GM21390 (cell line): ENCODE results near the gene DUOXA2.
"Not testable (repeated sequence)": the region's sequence is repeated elsewhere in the genome, so short reads cannot be mapped to it uniquely, and the experiment has no call there.

Experiments
- ATAC-seq: cut with Tn5 transposase; IDR thresholded peaks from one replicate; pipeline ENCODE4 v1.9.1; 2021; ENCODE audit not compliant: unreplicated experiment

The DUOXA2 gene

DNA sequence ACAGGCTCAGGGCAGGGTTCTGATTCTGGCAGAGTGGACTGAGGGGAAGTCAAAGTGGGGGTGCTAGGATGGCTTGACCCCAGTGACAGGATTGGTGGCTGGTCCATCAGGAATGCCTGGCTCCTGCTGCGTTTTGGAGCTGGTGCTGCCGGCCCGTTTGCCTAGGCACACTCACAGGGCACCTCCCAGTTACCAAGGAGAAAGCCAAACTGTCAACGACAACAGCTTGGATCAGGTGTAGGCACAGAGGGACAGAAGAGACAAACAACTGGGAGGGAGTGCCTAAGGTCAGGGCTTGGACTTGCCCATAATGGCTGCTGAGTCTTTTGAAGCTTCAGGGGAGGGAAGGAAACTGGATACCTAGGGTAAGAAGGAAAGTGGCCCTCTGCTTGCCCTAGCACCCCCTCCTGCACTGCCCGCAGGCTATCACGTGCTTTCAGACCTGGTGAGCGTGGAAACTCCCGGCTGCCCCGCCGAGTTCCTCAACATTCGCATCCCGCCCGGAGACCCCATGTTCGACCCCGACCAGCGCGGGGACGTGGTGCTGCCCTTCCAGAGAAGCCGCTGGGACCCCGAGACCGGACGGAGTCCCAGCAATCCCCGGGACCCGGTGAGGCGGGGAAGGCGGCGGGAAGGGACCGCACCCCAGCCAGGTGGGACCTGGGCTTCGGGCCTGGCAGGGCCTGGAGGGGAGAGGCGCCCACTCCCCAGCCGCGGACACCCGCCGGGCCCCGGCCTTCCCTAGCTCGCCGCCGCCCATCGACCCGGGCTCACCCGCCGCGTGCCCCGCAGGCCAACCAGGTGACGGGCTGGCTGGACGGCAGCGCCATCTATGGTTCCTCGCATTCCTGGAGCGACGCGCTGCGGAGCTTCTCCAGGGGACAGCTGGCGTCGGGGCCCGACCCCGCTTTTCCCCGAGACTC lies 20.8 kb downstream of the DUOXA2 start:
- no peak for ATAC-seq

DNA sequence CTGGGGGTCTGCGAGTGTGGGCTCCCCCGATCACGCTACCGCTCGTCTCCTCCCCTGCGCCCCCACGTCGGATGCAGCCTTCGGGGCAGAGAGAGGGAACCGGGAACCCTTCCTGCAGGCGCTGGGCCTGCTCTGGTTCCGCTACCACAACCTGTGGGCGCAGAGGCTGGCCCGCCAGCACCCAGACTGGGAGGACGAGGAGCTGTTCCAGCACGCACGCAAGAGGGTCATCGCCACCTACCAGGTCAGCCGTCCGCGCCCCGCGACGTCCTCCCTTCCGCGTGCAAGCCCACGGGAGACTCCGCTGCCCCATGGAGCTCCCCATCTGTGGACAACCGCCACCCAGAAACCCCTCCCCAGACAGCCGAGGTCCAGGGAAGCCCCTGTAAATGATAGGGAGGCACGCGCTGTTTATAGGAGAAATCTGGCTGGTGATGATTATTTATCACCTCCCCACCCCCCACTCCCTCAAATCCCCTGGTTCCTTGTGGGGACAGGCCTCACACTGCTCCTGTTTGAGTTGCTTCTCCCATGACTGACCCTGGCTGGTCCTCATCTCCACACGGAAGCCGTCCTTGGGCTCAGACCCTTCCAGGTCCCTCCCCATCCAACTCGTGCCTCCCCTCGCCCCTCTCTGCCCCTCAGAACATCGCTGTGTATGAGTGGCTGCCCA lies 21.7 kb downstream of the DUOXA2 start:
- ATAC-seq, result not testable (repeated sequence)

DNA sequence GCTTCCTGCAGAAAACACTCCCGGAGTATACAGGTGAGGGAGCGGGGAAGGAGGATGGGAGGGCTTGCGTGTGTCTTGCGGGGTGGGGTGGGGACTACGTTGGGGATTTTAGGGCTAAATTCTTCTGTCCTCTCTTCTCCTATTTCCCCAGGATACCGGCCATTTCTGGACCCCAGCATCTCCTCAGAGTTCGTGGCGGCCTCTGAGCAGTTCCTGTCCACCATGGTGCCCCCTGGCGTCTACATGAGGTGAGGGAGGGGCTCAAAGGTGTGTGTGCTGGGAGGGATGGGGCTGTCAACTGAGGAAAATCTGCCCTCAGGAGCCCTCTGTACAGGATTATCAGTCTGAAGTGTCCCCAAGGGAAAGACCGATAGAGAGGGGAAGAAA lies 22.2 kb downstream of the DUOXA2 start:
- ATAC-seq, result no peak

DNA sequence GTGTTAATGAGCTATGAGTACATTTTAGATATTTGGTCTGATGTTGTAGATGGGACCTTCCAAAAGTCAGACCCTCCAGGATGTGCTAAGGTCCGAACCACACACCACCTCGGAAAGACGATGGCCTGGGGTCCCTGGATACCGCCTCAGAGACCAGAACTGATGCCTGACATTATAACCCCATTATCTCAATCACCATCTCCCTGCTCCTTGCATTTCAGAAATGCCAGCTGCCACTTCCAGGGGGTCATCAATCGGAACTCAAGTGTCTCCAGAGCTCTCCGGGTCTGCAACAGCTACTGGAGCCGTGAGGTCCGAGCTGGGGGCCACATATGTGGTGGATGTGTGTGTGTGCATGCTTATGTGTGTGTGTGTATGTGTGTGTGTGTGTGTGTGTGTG lies 23.6 kb downstream of the DUOXA2 start:
- ATAC-seq, result no peak

DNA sequence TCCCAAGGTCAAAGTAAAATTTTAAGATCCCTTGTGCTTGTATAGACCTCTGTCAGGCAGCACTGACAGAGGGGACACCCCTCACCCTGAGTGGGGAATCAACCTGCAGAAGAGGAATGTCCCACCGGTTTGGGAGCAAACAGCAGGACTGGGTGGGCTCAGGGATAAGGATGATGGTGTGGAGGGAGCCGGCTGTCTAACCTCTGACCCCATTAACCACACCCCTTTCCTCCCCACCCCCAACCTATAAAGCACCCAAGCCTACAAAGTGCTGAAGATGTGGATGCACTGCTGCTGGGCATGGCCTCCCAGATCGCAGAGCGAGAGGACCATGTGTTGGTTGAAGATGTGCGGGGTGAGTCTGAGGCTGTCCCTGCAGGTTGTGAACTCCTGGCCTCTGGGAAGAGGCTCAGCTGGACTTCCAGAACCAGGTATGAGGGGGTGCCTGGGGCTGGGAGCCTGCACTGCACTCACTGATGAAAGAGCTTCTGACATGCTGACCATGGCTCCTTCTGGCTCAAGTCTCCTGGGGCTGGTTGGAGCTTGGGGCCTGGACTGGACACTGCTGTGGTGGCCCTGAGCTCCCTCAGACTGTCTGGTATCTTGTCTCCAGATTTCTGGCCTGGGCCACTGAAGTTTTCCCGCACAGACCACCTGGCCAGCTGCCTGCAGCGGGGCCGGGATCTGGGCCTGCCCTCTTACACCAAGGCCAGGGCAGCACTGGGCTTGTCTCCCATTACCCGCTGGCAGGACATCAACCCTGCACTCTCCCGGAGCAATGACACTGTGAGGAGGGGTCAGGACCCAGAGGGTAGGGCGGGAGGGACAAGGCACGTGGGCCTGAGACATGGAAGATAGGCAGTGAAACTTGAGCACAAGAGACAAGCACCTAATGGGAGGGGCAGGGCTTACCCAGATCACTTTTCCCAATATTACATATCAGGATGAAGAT lies 25.0 kb downstream of the DUOXA2 start:
- ATAC-seq, result no peak

DNA sequence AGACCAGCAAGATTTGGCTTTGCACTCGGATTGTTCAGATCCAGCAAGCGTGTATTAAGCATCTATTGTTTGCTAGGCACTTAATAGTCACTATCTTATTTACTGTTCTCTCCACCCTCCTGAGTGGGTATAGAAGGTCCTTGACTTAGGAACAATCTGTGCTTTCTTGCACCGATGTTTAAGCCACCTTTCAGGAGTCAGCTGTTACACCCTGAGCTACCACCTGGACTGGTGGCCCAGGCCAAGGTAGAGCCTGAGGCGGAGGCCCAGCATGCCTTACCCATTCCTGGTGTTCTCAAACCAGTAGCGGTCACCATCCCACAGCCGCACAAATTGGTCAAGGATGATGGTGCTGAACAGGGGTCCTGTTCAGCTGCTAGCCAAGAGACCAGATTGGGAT lies 25.6 kb downstream of the DUOXA2 start:
- no peak for ATAC-seq

DNA sequence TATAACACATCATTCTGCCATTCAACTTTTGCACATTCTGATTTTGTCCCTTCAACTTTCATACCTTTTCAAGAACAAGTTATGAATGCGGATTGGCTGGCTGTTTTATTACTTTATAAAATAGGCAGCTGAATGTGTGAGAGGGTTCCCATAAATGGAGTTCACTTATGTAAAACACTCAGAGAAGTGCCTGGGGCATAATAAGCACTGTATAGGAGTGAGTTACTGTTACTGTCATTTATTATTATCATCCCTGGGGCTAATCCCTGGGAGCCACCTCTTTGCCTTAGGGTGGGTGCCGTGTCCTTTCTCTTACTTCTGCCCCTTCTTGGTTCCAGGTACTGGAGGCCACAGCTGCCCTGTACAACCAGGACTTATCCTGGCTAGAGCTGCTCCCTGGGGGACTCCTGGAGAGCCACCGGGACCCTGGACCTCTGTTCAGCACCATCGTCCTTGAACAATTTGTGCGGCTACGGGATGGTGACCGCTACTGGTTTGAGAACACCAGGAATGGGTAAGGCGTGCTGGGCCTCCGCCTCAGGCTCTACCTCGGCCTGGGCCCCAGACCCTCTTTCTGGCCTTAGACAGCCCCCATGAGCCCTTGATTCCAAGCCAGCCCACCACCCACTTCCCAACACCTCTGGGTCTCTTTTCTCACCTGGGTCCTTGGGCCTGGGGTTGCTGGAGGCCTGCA lies 26.6 kb downstream of the DUOXA2 start:
- ATAC-seq, result no peak

DNA sequence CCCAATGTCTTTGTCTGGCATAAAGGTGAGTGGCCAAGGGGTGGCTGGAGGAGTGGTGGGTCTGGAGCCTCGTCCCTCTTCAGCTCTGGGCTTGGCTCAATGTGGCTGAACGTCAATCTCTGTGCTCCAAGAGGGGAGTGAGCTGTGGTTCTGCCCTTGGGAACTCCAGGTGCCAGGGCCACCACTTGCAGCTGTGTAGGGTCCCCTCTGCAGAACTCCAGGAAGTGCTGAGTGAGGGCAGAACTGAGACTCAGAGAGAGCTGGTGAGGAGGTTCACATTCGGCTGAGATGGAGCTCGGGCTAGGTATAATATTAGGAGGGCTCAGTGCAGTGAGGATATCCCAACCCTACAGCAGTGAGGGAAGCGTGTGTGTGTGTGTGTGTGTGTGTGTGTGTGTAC lies 27.3 kb downstream of the DUOXA2 start:
- ATAC-seq, result no peak

DNA sequence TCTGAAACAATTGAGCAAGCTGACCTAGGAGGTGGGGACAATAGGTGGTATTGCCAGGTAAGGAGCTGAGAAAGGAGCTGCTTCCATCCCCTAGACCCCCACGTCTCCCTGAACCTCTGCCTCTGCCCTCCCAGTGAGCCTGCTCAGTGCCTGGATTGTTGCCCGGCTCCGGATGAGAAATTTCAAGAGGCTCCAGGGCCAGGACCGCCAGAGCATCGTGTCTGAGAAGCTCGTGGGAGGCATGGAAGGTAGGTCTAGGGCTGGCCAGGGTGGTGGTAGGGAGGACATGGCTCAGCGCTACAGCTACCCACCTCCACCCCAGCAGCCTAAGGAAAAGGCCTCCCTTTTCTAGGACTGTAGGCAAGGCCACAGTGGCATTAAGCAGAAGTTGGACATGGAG lies 28.9 kb downstream of the DUOXA2 start:
- ATAC-seq, result no peak

DNA sequence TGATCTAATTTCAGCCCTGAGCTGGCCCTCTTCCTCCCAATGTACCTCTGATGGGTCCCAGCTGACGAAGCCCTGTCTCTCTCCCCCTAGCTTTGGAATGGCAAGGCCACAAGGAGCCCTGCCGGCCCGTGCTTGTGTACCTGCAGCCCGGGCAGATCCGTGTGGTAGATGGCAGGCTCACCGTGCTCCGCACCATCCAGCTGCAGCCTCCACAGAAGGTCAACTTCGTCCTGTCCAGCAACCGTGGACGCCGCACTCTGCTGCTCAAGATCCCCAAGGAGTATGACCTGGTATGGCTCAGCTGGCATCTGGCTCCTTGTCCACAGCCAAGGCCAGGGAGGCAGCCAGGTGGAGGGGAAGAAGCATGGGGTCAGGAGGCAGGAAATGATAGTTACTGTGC lies 29.8 kb downstream of the DUOXA2 start:
- ATAC-seq, result no peak

DNA sequence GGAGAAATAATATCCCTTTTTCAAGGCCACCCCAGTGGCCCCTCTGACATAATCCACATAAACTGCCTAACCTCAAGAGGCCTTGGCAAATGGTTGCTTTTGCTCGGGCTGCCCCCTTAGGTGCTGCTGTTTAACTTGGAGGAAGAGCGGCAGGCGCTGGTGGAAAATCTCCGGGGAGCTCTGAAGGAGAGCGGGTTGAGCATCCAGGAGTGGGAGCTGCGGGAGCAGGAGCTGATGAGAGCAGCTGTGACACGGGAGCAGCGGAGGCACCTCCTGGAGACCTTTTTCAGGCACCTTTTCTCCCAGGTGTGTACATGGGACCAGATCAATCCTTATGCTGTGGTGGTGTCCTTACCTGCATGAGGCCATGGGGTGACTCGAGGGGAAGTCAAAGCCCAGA lies 30.6 kb downstream of the DUOXA2 start:
- ATAC-seq, result no peak

DNA sequence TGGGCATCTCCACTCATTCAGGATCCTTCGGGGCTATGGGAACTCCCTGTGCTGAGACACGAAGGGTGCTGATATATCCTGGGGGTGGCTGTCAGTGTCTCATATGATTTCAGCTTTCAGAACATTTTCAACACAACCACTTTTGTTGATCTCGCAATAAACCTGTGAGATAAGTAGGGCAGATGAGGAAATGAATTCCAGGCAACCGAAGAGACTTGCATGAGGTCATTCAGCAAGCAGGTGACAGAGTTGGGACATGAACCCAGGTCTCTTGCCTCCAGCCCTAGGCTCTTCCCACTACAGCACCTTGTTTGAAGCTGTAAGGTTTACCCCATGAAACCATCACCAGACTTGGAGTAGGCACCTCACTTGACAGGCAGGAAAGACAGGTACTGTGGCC lies 32.3 kb downstream of the DUOXA2 start:
- no peak for ATAC-seq

DNA sequence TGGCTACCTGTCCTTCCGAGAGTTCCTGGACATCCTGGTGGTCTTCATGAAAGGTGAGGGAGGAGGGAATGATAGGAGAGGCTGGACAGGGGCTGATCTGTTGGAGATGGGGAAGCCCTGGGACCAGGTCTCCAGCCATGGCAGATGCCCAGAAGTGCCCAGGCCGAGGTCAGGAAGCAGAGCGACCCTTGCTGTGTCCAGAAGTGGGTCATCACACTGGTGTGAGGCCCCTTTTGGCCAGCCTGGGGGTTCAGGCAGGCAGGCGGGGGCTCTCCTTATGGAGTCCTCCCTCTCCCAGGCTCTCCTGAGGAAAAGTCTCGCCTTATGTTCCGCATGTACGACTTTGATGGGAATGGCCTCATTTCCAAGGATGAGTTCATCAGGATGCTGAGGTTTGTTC lies 33.5 kb downstream of the DUOXA2 start:
- no peak for ATAC-seq

DNA sequence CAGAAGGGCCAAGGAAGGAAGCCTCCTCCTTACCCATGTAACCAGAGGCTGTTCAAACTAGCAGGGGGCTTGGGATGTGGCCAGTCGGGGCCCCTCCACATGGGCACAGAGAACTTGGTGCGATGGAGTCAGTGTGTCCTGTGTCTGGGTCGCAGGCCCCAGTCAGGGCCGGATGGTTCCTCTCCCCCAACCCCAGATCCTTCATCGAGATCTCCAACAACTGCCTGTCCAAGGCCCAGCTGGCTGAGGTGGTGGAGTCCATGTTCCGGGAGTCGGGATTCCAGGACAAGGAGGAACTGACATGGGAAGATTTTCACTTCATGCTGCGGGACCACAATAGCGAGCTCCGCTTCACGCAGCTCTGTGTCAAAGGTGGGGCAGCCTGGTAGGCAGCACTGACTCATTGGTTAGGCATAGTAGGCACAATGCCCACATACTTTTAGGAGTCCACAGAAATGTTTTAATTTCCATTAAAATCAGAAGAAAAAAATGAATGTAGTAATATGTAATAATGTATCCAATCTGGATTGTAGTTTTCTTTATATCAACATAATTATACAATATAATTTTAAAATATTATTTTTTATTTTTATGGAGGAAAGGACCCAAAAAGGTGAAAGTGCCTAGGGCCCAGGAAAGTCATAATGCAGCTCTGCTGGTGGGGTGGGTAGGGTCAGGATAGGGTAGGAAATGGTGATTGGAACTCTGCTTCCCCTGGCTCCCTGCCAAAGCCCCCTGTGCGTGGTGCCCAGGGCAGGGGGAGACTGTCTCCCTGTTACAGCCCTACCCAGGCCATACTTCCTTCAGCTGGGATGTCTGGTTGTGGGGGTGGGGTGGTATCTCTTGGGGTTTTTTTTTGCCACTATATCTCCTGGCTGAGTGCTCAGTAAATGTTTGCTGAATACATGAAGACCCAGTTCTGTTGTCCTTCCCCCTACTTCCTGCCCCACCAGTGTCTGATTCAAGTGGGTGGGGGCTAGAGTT lies 34.2 kb downstream of the DUOXA2 start:
- no peak for ATAC-seq

DNA sequence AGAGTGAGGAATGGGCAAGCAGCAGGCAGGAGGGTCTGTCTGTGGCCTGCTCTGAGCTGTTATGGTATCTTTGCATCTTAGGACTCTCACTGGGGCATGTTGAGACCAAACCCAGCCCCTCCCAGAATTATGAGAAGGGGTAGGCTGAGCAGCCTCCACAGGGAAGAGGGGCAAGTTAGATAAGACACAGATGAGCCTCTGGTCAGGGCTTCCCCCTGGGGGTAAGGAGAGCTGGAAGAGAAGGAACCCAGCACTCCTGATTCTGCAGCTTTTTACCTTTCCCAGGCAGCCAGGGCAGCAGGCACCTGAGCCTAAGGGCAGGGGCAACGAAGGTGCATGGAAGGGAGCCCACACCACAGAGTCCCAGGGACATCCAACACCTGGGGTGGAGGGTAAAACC lies 34.9 kb downstream of the DUOXA2 start:
- no peak for ATAC-seq

DNA sequence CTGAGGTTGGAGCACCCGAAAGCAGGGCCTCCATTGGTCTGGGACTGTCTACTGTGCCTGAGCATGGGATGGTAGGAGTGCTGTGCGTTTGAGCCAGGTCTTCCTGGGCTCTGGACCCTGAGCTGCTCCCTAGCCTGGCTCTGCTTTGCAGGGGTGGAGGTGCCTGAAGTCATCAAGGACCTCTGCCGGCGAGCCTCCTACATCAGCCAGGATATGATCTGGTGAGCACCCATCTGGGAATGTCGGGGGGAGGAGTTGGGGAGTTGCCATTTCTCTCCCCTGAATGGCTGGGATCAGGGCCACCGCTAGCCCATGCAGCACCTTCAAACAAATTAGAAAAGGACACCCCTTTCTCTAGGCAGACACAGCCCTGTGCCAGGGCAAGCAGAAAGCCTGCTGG lies 36.4 kb downstream of the DUOXA2 start:
- ATAC-seq, result no peak

DNA sequence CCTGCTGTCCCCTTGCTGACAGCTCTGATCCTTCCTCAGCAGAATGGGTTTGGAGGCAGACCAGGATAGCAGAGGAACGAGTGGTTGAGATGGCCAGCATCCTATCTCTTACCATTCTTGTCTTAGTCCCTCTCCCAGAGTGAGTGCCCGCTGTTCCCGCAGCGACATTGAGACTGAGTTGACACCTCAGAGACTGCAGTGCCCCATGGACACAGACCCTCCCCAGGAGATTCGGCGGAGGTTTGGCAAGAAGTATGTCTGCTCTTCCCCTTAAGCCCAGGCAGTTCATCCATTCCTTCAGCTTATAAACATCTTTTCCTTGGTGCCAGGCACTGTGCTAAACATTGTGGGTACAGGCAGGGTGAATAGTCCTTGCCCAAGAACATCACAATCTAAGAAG lies 36.9 kb downstream of the DUOXA2 start:
- no peak for ATAC-seq

DNA sequence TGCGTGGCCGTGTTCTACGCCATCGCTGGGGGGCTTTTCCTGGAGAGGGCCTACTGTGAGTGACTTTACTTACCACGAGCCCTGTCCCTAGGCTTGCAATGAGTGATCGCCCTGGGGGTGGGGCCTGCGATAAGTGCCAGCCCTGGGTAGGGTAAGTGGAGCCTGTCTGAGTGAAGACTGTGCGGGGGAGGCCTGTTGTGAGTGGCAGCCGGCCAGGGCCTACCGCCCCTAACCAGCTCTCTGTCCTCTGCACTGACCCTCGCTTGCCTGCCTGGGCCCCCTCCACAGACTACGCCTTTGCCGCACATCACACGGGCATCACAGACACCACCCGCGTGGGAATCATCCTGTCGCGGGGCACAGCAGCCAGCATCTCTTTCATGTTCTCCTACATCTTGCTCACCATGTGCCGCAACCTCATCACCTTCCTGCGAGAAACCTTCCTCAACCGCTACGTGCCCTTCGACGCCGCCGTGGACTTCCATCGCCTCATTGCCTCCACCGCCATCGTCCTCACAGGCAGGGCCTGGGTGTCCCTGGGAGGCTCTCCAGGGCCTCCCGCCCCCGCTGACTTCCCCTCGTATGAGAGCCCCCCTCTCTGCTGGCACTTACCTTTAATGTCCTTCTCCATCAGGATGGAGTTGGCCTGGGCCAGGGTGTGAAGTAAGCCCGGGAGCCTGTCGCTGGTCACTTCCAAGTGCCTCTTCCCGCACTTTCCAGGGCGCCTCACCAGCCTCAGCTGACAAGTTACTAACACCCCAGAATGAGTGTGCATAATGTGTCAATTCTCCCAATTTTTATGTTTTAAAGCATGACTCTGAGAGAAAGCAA lies 38.1 kb downstream of the DUOXA2 start:
- no peak for ATAC-seq

DNA sequence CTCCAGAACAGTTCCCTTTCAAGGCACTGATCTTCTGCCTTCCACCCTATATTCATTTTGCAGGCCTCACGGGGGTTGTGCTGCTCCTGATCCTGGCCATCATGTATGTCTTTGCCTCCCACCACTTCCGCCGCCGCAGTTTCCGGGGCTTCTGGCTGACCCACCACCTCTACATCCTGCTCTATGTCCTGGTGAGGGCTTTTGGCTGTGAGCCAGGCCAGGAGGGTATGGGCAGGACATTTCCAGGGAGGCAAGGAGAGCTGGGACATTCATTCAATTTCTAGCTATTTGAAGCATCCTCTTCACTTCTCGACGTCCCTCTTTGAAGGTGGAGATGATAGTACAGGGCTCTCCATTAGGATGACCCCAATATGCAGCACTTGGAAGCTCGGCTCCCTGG lies 41.6 kb downstream of the DUOXA2 start:
- ATAC-seq, result no peak
